HG02852 (cell line): ENCODE measurements around the gene PTPRN2.
"Not testable (repeated sequence)": the region's sequence is repeated elsewhere in the genome, so short reads cannot be mapped to it uniquely, and the experiment has no call there.

Source experiments
- ATAC-seq: cut with Tn5 transposase; IDR thresholded peaks from one replicate; pipeline ENCODE4 v1.9.1; 2021; ENCODE audit warnings: mild to moderate bottlenecking, moderate library complexity; ENCODE audit not compliant: unreplicated experiment

The PTPRN2 gene

DNA sequence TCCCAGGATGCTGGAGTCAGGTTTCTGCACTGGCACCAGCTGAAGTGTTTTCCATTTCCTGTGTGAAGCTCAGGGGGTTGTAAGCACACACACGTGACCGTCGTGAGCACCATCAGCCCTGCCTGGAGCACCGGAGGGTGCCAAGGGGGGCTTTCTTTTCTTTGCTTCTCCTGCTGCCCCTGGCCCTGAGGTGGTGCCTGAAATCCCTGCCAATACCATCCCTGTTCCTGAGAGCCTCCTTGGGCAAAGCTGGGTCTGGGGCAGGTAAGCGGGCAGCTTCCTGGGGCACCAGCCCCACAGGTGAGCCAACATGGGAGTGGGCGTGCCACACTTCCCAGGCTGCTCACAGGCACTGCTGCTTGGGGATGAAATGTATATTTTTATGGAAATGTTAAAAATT, 657.2 kb downstream of the PTPRN2 start:
- ATAC-seq, result no peak

DNA sequence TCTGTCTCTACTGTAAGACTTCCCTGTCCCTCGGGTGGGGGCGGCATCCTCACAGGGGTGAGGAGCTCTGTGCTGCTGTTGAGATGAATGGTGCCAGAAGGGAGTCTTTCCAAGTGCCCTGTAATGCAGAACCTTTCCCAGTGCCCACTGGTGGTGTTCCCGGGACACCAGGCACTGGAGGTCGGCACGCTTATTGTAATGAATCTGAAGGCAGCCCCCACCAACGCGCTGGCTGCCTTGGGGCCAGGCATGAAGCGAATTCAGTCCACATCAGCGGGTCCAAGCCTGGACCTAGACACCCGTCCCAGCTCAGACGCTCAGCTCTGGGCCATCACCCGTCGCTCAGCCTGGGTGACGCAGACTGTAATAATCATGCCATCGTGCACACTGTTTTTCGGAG, 658.0 kb downstream of the PTPRN2 start:
- no peak for ATAC-seq

DNA sequence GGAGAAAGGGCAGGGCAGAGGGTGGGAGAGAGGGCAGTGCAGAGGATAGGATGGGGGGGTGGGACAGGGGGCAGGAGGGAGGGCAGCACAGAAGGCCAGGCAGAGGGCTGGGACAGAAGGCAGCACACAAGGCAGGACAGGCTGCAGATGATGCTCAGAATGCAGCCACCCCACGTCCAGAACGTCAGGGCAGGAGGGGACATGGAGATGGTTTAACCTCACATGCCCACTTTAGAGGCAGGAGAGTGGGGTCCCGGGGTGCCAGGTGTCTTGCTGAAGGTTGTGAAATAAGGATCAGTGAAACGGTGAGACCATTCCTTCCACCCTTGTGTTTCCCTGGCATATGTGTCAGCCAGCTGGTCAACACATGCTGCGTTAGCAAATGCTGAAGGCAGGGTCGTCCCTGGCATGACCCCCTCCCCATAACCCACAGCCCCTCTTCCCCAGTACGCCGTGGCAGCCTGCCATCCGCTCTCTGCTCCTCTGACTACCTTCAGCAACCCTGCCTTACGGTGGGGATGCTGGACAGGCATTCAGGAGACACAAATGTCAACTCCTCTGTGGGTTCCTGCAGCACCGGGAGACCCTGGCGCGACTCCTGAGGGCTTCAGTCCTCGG, 658.7 kb downstream of the PTPRN2 start:
- ATAC-seq, result no peak

DNA sequence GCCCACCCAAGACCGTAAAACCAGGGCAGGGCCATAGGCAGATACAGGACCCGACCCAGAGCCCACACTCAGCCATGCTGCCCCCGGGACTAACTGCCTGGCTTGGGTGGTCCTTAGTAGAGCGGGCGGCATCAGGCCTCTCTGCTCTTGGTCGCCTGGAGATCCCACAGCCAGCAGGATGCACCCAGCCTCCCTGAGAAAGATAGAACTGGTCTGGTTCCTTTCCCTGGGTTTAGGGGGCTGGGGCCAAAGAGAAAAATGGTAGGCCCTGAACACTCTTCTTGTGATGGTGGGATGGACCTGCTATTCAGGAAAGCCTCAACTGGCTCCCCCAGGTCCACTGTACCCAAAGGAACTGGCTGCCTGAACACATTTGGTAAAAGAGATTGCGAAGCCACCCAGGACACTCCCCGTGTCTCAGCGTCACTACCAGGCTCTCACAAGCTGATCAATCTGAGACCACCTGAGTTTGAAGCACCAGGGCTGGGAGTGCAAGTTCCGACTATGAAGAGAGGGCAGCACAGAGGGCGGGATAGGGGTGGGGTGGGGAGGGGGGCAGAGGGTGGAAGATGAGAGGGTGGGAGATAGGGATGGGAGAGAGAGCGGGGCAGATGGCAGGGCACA, 659.3 kb downstream of the PTPRN2 start:
- no peak for ATAC-seq

DNA sequence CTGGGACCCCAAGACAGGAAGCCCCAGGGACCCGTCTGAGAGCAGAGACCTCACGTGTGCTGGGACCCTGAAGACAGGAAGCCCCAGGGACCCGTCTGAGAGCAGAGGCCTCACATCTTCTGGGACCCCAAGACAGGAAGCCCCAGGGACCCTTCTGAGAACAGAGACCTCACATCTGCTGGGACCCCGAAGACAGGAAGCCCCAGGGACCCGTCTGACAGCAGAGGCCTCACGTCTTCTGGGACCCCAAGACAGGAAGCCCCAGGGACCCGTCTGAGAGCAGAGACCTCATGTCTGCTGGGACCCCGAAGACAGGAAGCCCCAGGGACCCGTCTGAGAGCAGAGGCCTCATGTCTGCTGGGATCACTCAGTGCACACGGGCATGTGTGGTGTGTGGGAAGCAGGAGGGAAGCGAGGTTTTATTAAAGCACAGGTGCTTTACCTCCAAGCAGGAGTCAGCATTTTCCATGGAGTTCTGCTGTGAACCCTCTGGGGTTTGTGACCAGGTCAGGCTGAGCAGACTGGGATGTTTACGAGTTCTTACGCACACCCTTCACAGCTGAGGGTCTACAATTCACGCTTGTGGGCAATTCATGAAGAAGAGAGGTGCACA, 660.2 kb downstream of the PTPRN2 start:
- no peak for ATAC-seq

DNA sequence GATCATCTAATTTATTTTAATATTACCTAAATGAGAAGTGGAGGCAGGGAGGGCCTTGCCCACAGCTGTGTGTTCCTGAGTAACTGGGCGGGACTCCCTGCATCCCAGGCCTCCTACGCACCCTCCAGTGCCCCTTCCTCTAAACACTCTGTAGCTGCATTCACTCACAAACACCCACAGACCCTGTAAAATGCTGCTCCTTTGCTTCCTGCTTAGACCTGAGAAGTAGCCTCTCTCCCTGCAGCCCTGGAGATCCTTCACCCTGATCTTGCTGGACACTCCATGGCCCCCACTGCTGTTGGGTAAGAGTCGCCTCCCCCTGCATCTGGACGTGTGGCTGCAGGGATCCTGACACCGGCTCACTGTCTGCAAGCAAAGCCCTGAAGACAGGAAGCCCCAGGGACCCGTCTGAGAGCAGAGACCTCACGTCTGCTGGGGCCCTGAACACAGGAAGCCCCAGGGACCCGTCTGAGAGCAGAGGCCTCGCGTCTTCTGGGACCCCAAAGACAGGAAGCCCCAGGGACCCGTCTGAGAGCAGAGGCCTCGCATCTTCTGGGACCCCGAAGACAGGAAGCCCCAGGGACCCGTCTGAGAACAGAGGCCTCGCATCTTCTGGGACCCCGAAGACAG, 661.0 kb downstream of the PTPRN2 start:
- no peak for ATAC-seq

DNA sequence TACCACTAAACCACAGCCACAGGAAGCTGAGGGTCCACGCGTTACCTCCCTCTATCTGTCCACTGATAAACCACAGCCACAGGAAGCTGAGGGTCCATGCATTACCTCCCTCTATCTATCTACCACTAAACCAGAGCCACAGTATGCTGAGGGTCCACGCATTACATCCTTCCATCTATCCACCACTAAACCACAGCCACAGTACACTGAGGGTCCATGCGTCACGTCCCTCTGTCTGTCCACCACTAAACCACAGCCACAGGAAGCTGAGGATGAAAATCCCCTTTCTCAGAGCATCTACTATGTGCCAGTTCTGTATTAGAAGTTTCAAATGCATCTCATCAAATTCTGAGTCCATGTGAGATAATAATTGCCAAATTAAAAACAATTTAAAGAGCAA, 661.5 kb downstream of the PTPRN2 start:
- no peak for ATAC-seq

DNA sequence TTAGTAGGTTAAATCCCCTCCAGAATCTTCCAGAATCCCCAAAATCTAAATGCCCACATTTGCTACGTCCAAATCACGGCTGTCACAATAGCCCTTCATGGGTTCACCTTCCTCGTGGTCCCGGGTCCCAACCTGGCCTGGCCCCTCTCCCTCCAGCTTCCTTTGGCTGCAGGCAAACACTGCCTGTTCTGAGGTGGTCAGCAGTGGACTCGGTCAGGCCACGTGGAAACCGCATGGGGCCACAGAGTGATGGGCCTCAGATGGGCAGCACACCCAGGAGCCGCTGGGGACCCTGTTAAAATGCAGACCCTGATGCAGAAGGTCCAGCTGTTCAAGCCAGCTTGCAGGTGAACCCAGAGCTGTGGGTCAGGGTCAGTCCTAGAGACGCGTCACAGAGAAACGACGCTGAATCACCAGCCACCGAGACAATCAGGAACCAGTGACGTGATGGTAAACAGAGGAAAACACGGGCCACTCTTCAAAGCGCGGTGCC, 662.2 kb downstream of the PTPRN2 start:
- ATAC-seq, result no peak

DNA sequence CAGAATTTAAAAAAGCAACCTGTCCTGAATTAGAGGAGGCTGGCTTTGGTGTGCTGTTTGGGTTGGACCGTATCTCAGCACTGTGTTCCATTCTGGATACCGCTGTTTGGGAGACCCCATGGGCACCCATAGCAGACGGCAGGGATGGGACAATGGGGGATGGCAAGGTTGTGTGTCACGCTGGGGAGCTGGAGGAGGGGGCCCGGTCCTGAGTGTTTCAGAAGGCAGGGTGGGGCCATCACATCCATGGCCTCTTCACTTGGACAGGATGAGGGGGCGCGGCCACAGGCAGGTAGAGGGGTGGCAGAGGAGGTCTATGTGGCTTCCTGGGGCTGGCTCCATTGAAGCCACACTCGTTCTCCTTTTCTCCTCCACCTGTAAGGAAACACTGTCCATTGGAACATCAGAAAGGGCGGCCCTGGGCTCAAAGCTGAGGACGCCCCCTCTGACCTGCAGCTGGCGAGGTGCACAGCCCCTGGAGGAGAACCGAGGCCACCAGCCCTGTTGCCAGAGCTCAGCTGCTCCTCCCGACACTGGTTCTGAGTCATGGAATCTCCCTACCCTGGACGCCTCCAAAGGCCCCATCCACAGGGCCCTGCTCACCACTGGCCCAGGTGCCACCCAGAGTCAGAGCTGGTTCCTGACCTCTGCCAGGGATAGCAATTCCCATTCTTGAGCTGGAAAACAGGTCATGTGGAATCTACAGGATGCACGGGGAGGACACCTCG, 663.6 kb downstream of the PTPRN2 start:
- ATAC-seq, result no peak

DNA sequence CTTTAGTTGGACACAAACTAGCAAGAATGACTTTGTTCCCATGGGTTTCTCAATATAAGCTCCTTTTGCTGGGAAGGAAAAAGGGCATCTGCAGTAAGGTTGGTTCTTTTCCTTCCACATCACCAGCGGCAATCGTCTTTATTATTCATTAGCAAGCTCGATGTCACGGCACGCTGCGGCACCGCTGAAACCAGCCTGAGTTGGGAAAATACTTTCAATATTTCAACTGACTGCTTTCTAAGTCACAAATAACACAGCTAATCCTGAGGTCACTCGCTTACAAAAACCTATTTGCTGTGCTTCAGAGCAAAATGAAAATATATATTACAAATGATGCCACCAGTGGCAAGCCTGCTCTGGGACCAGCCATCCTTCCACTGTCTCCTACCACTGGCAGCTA, 665.0 kb downstream of the PTPRN2 start:
- ATAC-seq, result no peak

DNA sequence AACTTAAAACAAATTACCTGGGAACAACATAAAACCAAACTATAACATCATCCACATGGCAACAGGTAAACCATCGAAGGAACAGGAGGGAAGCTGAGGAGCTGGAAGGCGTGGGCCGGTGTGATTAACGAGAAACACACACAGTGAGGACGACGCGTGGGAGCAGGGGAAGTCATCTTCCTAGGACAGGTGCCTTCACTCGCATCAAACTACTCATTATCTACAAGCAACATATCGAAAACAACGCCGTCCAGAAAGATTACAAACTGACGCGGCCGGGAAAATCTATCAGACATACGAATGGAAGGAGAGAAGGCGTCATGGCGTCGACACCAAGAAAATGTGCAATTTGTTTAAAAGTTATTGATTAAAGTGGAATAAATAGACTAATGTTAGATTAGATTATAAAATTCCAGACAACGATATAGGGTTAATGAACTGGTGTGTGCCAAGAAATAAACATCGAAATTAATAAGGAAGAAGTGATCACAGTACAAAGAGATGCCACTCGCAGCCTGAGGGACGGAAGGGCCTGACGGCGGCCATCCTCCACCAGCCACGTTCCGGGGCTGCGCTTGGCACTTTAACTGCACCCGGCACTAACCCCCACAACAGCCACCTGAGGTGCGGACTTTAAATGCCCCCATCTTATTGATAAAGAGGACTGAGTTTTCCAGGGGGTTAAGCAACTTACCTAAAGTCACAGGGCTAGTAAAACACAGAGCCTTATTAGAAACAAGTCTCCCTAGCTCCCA, 669.1 kb downstream of the PTPRN2 start:
- no peak for ATAC-seq

DNA sequence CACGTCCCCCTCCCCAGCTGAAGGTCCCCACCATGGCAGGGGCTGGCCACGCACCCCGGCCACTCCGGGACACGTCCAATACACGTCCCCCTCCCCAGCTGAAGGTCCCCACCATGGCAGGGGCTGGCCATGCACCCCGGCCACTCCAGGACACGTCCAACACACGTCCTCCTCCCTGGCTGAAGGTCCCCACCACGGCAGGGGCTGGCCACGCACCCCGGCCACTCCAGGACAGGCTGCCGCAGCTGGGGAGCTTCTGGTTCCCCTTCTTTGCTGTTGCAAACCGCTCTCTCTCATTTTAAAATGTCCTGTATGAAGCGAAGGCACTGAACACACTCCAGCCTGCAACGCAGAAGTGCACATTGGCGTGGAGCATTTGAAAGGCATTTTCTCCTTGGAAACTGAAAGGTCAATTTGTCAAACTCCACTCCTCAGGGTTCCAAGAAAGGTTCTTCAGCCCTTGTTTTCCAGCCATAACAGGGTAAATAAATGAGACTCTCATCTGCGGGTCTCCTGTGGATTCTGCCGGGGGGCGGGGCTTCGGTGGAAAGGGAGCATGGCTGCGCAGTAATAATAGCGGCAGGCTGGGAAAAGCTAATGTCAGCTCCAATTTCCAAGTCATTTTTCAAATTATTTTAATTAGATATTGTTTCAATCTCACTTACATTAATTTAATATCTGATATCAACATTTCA, 670.5 kb downstream of the PTPRN2 start:
- no peak for ATAC-seq

DNA sequence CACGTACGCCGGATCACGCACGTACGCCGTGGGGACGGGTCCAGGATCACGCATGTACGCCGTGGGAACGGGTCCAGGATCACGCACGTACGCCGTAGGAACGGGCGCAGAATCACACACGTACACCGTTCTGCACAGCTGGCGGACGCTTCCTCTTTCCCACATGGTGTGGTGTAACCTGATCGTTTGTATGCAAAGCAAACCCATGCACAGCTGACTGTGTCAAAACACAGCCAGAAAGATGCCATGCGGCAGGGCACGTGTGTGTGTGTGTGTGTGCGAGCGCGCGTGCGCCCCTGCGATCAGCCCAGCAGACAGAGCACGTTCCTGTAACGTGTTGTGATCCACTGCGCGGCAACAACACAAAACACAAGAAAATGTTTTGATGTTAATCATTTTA, 677.2 kb downstream of the PTPRN2 start:
- no peak for ATAC-seq

DNA sequence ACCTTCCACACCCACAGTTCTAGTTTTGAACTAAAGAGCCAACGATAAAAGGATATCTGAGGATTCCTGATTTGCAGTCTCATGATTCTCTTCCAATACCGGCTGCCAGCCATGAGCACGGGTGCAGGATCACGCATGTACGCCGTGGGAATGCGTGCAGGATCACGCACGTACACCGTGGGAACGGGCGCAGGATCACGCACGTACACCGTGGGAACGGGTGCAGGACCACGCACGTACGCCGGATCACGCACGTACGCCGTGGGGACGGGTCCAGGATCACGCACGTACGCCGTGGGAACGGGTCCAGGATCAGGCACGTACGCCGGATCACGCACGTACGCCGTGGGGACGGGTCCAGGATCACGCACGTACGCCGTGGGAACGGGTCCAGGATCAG, 677.6 kb downstream of the PTPRN2 start:
- not testable (repeated sequence) for ATAC-seq

DNA sequence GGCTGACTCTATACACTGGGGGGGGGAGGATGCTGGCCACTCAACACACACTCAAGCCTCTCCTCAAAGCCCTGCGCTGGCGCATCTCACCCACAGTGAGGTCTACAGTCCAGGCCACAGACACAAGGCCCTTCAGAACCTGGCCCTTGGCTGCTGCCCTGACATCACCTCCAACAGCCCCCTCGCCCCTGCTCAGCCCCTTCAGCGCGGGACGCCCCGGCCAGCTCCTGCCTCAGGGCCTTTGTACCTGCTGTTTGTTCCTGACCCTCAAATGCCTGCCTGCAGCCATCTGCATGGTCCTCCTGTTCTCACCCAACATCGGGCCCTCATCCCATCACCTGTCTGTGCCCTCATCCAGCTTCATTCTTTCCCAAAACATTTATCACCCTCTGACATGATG, 678.3 kb downstream of the PTPRN2 start:
- ATAC-seq, result no peak

DNA sequence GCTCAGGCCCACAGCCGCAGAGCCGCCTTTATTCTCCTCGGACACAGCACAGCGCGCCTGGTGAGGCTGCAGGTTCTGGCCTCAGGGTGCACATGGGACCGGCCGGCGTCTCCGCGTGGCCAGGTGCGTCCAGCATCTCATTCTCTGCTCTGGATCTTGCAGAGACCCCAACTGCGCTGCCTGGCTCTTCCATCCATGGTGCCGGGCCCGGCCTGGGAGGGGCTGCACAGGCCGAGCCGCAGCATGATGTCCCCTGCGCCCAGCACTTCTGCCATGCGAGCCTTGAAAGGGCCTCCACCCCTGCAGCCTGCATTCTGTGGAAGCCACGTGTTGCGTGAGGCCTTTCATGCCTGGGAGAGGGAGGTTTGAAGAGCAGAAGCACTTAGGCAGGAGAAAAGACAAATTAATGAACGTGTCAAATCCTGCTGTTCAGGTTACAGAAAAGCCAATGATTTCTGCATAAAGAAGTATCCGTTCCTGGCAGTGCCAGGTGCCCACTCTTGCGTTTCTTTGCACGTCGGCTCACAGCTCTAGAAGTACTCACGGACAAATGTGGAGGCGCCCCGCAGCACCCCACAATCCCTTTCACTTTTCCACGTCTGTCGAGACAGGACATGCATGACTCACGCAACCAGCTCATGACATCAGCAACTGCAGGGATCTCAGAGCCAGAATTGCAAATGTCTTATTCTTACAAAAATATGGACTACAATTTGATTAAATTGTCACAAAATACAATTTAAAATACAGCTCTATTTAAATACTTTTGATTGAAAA, 679.4 kb downstream of the PTPRN2 start:
- no peak for ATAC-seq

DNA sequence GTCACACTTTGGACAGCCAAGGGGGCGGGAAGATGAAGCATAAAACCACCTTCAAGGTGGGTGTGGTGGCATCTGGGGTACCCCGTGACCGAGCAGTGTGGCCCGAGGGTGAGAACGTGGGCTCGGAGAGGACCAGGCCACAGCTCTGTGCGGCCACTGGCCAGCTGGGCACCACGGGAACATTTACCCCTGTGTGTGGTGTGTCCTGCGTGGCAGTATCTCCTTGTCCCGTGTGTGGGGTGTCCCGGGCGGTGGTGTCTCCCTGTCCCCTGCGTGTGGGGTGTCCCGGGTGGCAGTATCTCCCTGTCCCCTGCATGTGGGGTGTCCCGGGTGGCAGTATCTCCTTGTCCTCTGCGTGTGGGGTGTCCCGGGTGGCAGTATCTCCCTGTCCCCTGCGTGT, 680.5 kb downstream of the PTPRN2 start:
- no peak for ATAC-seq

DNA sequence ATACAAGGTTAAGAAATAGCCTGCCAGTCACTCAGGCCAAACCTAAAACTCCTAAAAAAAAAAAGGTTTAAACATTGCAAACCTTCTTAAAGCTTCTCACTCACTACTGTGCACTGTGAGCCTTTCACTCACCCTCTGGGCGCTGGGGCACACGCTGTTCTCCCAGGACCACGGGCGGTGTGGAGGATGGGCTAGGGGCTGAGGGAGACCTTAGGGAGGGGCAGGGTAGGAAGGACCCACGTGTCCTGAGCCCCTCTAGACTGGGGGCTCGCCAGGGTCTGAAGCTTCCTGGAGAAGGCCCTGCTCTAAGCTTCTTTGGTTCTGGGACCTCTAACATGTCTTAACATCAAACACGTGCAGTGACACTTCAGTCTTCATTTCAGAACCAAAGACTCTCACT, 681.0 kb downstream of the PTPRN2 start:
- no peak for ATAC-seq
